SU-DHL-6 (cell line): ENCODE data around the gene ZMAT3.
"Not testable (repeated sequence)": the region's sequence is repeated elsewhere in the genome, so short reads cannot be mapped to it uniquely, and the experiment has no call there.

ENCODE experiments used
- H2AFZ ChIP-seq: fragments of 200-600 bp; sonication (generic); 2 replicates; pipeline ENCODE4 v1.6.1; 2014; ENCODE audit warnings: low read depth, mild to moderate bottlenecking, moderate library complexity, mixed read lengths, antibody characterized with exemption, low read length; ENCODE audit not compliant: severe bottlenecking
- H3F3A ChIP-seq: fragments of 200-600 bp; shearing (Covaris generic); 2 replicates; pipeline ENCODE4 v1.6.0; 2016; ENCODE audit warnings: antibody characterized with exemption, mild to moderate bottlenecking; ENCODE audit not compliant: insufficient read depth
- H3K27ac ChIP-seq: fragments of 200-600 bp; sonication (generic); 2 replicates; pipeline ENCODE4 v1.5.1; 2016; ENCODE audit warnings: low read depth, mild to moderate bottlenecking, low read length, moderate library complexity, mixed read lengths
- H3K27me3 ChIP-seq: fragments of 200-600 bp; sonication (generic), shearing (Covaris generic); 2 replicates; pipeline ENCODE4 v1.6.0; 2014; ENCODE audit warnings: mild to moderate bottlenecking, low read length
- H3K36me3 ChIP-seq: fragments of 200-600 bp; sonication (generic); 2 replicates; pipeline ENCODE4 v1.6.1; 2014; ENCODE audit warnings: mild to moderate bottlenecking, low read length, mixed read lengths
- H3K4me2 ChIP-seq: fragments of 300-600, 200-600 bp; shearing (Covaris generic), sonication (generic); 2 replicates; pipeline ENCODE4 v1.6.0; 2014; ENCODE audit warnings: low read length, low read depth, mild to moderate bottlenecking; ENCODE audit not compliant: poor library complexity, severe bottlenecking
- H3K4me3 ChIP-seq: fragments of 200-600 bp; sonication (generic); 2 replicates; pipeline ENCODE4 v1.5.1; 2014; ENCODE audit warnings: antibody characterized with exemption, low read length, mild to moderate bottlenecking, mixed read lengths; ENCODE audit not compliant: insufficient read depth, poor library complexity, severe bottlenecking
- H3K79me2 ChIP-seq: fragments of 200-600 bp; sonication (generic); 2 replicates; pipeline ENCODE4 v1.6.1; 2014; ENCODE audit warnings: mild to moderate bottlenecking, low read length, moderate library complexity; ENCODE audit not compliant: insufficient read depth
- H3K9ac ChIP-seq: fragments of 200-600 bp; sonication (generic); 2 replicates; pipeline ENCODE4 v1.7.0; 2014; ENCODE audit warnings: mild to moderate bottlenecking, low read length
- H3K9me2 ChIP-seq: fragments of 200-600 bp; sonication (generic); replicated peaks from 2 replicates; pipeline ENCODE4 v1.6.1; 2014; ENCODE audit warnings: low read length; ENCODE audit not compliant: insufficient read depth
- H3K9me3 ChIP-seq: fragments of 200-600 bp; sonication (generic); 2 replicates; pipeline ENCODE4 v1.6.1; 2014; ENCODE audit warnings: low read length, mixed read lengths; ENCODE audit not compliant: insufficient read depth
- H4K20me1 ChIP-seq: fragments of 200-600 bp; sonication (generic); 2 replicates; pipeline ENCODE4 v1.6.1; 2014; ENCODE audit warnings: low read depth, mild to moderate bottlenecking, antibody characterized with exemption, low read length, moderate library complexity, mixed read lengths
- EZH2phosphoT487 ChIP-seq: fragments of 200-600 bp; sonication (generic), shearing (Covaris generic); conservative IDR thresholded peaks from 2 replicates; pipeline ENCODE4 v1.6.1; 2018; ENCODE audit warnings: mild to moderate bottlenecking, antibody characterized with exemption, low read length, moderate library complexity, mixed read lengths
- TF ChIP-seq, protein P1 (sequence below): fragments of 200-600 bp; sonication (generic); IDR thresholded peaks from one replicate; pipeline ENCODE4 v1.5.1; 2017; ENCODE audit warnings: antibody characterized with exemption, mild to moderate bottlenecking, low read length, moderate library complexity; ENCODE audit not compliant: insufficient read depth, poor library complexity, severe bottlenecking

The ZMAT3 gene

GRCh38 chr3:179067291-179067690, 4.3 kb downstream of the ZMAT3 start:
- TF ChIP-seq, protein P1, sequence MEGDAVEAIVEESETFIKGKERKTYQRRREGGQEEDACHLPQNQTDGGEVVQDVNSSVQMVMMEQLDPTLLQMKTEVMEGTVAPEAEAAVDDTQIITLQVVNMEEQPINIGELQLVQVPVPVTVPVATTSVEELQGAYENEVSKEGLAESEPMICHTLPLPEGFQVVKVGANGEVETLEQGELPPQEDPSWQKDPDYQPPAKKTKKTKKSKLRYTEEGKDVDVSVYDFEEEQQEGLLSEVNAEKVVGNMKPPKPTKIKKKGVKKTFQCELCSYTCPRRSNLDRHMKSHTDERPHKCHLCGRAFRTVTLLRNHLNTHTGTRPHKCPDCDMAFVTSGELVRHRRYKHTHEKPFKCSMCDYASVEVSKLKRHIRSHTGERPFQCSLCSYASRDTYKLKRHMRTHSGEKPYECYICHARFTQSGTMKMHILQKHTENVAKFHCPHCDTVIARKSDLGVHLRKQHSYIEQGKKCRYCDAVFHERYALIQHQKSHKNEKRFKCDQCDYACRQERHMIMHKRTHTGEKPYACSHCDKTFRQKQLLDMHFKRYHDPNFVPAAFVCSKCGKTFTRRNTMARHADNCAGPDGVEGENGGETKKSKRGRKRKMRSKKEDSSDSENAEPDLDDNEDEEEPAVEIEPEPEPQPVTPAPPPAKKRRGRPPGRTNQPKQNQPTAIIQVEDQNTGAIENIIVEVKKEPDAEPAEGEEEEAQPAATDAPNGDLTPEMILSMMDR, result no peak
- TF ChIP-seq EZH2phosphoT487, result no peak
- Histone ChIP-seq H3K27me3 (no peaks in the 10 kb centered on the region), H2AFZ (no peak overlapping the region), H3K9me2 (no peaks in the 10 kb centered on the region), H3F3A (0 out of 2 replicates have a peak, but pooled peaks cover 12% of the 10 kb centered on the region), H3K4me3 (no peak overlapping the region), H3K9ac (no peak overlapping the region), H3K79me2 (peaks cover 9% of the 10 kb centered on the region), H3K9me3 (no peaks in the 10 kb centered on the region), H3K36me3 (no peaks in the 10 kb centered on the region), H3K4me2 (no peak overlapping the region), H3K27ac (no peak overlapping the region), H4K20me1 (no peaks in the 10 kb centered on the region)

GRCh38 chr3:179063945-179064560, 7.6 kb downstream of the ZMAT3 start:
- H3K36me3 ChIP-seq, result peaks cover 6% of the 10 kb centered on the region; the same call in 1 of the 2 replicates

GRCh38 chr3:179056326-179056725, 15.3 kb downstream of the ZMAT3 start:
- Histone ChIP-seq H3K9me2 (no peaks in the 10 kb centered on the region), H3K27ac (no peak overlapping the region), H2AFZ (no peak overlapping the region), H3K9ac (no peak overlapping the region), H3K27me3 (no peaks in the 10 kb centered on the region), H3K4me2 (no peak overlapping the region), H3K36me3 (peaks cover 6% of the 10 kb centered on the region; the same call in 1 of the 2 replicates), H3K79me2 (no peaks in the 10 kb centered on the region), H4K20me1 (no peaks in the 10 kb centered on the region), H3K9me3 (no peaks in the 10 kb centered on the region), H3K4me3 (no peak overlapping the region), H3F3A (no peaks in the 10 kb centered on the region)
- TF ChIP-seq, protein P1, result no peak
- TF ChIP-seq EZH2phosphoT487, result no peak

More at GRCh38 chr3:179063945-179064560, 7.6 kb downstream of the ZMAT3 start:
- Histone ChIP-seq H3K79me2 (peaks cover 5% of the 10 kb centered on the region; the same call in 1 of the 2 replicates), H3K27me3 (no peaks in the 10 kb centered on the region), H4K20me1 (no peaks in the 10 kb centered on the region), H3K9me2 (no peaks in the 10 kb centered on the region), H3K4me3 (no peak overlapping the region), H3K4me2 (no peak overlapping the region), H3F3A (no peaks in the 10 kb centered on the region), H3K27ac (no peak overlapping the region), H3K9me3 (no peaks in the 10 kb centered on the region), H3K9ac (no peak overlapping the region), H2AFZ (no peak overlapping the region)
- no peak for TF ChIP-seq EZH2phosphoT487
- TF ChIP-seq, protein P1, result no peak

DNA sequence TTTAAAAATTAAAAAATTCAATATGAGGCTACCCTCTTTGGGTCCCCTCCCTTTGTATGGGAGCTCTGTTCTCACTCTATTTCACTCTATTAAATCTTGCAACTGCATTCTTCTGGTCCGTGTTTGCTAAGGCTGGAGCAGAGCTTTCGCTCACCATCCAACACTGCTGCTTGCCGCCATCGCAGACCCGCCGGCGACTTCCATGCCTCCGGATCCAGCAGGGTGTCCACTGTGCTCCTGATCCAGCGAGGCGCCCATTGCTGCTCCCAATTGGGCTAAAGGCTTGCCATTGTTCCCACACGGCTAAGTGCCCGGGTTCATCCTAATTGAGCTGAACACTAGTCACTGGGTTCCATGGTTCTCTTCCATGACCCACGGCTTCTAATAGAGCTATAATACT, 17.0 kb downstream of the ZMAT3 start:
- not testable (repeated sequence) for H3K27ac ChIP-seq, H3K9me3 ChIP-seq, H3K36me3 ChIP-seq, H3F3A ChIP-seq, H3K4me2 ChIP-seq, H3K79me2 ChIP-seq, H3K4me3 ChIP-seq, H4K20me1 ChIP-seq, H2AFZ ChIP-seq, H3K27me3 ChIP-seq, H3K9me2 ChIP-seq, H3K9ac ChIP-seq
